BLaER1 (cell line): ENCODE measurements around the gene RFPL2.

Experiments used
- H3K27ac ChIP-seq: shearing (Covaris generic); formaldehyde crosslinking; 2 replicates; pipeline ENCODE4 v1.8.1; 2022
- H3K27me3 ChIP-seq: shearing (Covaris generic); formaldehyde crosslinking; 2 replicates; pipeline ENCODE4 v1.8.1; 2022
- H3K36me3 ChIP-seq: shearing (Covaris generic); formaldehyde crosslinking; 2 replicates; pipeline ENCODE4 v1.8.1; 2022
- H3K4me1 ChIP-seq: shearing (Covaris generic); formaldehyde crosslinking; 2 replicates; pipeline ENCODE4 v1.8.1; 2022
- H3K4me2 ChIP-seq: shearing (Covaris generic); formaldehyde crosslinking; 2 replicates; pipeline ENCODE4 v1.8.1; 2022
- H3K4me3 ChIP-seq: shearing (Covaris generic); formaldehyde crosslinking; 2 replicates; pipeline ENCODE4 v1.8.1; 2022
- H3K9ac ChIP-seq: shearing (Covaris generic); formaldehyde crosslinking; 2 replicates; pipeline ENCODE4 v1.8.1; 2022
- H3K9me3 ChIP-seq: shearing (Covaris generic); formaldehyde crosslinking; 2 replicates; pipeline ENCODE4 v1.8.1; 2022
- H4K20me1 ChIP-seq: shearing (Covaris generic); formaldehyde crosslinking; 2 replicates; pipeline ENCODE4 v1.8.1; 2022
- Cebpa-rat ChIP-seq: shearing (Covaris generic); IDR thresholded peaks from 2 replicates; pipeline ENCODE4 v1.8.1; 2022

Gene RFPL2

GRCh38 chr22:32206774-32207758 lies 2.2 kb upstream of the RFPL2 start:
- Histone ChIP-seq H3K27me3 (peaks cover 16% of the 10 kb centered on the region), H4K20me1 (no peaks in the 10 kb centered on the region), H3K4me3 (no peak overlapping the region), H3K27ac (no peak overlapping the region), H3K9ac (no peak overlapping the region), H3K36me3 (no peaks in the 10 kb centered on the region), H3K4me2 (no peak overlapping the region), H3K9me3 (no peaks in the 10 kb centered on the region), H3K4me1 (peaks cover 12% of the 10 kb centered on the region)
- no peak for TF ChIP-seq Cebpa-rat

- no peaks in the 10 kb centered on the region for H3K9me3 ChIP-seq
Observed at GRCh38 chr22:32205974-32206773, 1.3 kb upstream of the RFPL2 start.

GRCh38 chr22:32204040-32204855 lies 625 bp downstream of the RFPL2 start:
- Histone ChIP-seq H3K4me1 (peaks cover 6% of the 10 kb centered on the region; the same call in 1 of the 2 replicates), H3K36me3 (no peaks in the 10 kb centered on the region), H3K4me2 (no peak overlapping the region), H3K9me3 (no peaks in the 10 kb centered on the region), H3K9ac (no peak overlapping the region), H4K20me1 (no peaks in the 10 kb centered on the region), H3K27me3 (peaks cover 18% of the 10 kb centered on the region), H3K4me3 (no peak overlapping the region), H3K27ac (no peak overlapping the region)
- no peak for TF ChIP-seq Cebpa-rat

More at GRCh38 chr22:32205974-32206773, 1.3 kb upstream of the RFPL2 start:
- Histone ChIP-seq H3K9ac (no peak overlapping the region), H3K4me3 (no peak overlapping the region), H3K4me2 (no peak overlapping the region), H3K27ac (no peak overlapping the region), H4K20me1 (no peaks in the 10 kb centered on the region), H3K27me3 (peaks cover 18% of the 10 kb centered on the region), H3K36me3 (no peaks in the 10 kb centered on the region), H3K4me1 (peaks cover 6% of the 10 kb centered on the region; the same call in 1 of the 2 replicates)
- TF ChIP-seq Cebpa-rat: no peak

GRCh38 chr22:32203181-32204039 lies 1.5 kb downstream of the RFPL2 start:
- no peaks in the 10 kb centered on the region for H4K20me1 ChIP-seq
- H3K27ac ChIP-seq: no peak overlapping the region
- H3K4me2 ChIP-seq: peak overlapping the region; percentile 53
- H3K9me3 ChIP-seq: no peaks in the 10 kb centered on the region
- H3K4me3 ChIP-seq: no peak overlapping the region
- H3K4me1 ChIP-seq: peaks cover 6% of the 10 kb centered on the region; the same call in 1 of the 2 replicates
- H3K36me3 ChIP-seq: no peaks in the 10 kb centered on the region
- no peak for TF ChIP-seq Cebpa-rat
- H3K9ac ChIP-seq: no peak overlapping the region
- peaks cover 18% of the 10 kb centered on the region for H3K27me3 ChIP-seq

GRCh38 chr22:32202539-32203180 lies 2.2 kb downstream of the RFPL2 start:
- H3K27ac ChIP-seq: no peak overlapping the region
- H3K36me3 ChIP-seq: no peaks in the 10 kb centered on the region
- H3K9ac ChIP-seq: no peak overlapping the region
- no peak for TF ChIP-seq Cebpa-rat
- 0 out of 2 replicates have a peak overlapping the region, but pooled peaks have one; percentile 22 for H3K4me3 ChIP-seq
- H3K4me2 ChIP-seq: peak overlapping the region; percentile 53
- no peaks in the 10 kb centered on the region for H3K9me3 ChIP-seq
- no peaks in the 10 kb centered on the region for H4K20me1 ChIP-seq
- peaks cover 6% of the 10 kb centered on the region; the same call in 1 of the 2 replicates for H3K4me1 ChIP-seq
- peaks cover 18% of the 10 kb centered on the region for H3K27me3 ChIP-seq

- H3K9ac ChIP-seq: no peak overlapping the region
- TF ChIP-seq Cebpa-rat: no peak
- H4K20me1 ChIP-seq: no peaks in the 10 kb centered on the region
- H3K36me3 ChIP-seq: no peaks in the 10 kb centered on the region
- peaks cover 6% of the 10 kb centered on the region; the same call in 1 of the 2 replicates for H3K4me1 ChIP-seq
- H3K4me2 ChIP-seq: no peak overlapping the region
- H3K27me3 ChIP-seq: peaks cover 18% of the 10 kb centered on the region
- no peaks in the 10 kb centered on the region for H3K9me3 ChIP-seq
- H3K27ac ChIP-seq: no peak overlapping the region
- H3K4me3 ChIP-seq: no peak overlapping the region
Observed at GRCh38 chr22:32202161-32202538, 2.7 kb downstream of the RFPL2 start.

- TF ChIP-seq Cebpa-rat: no peak
Observed at GRCh38 chr22:32200752-32201151, 4.1 kb downstream of the RFPL2 start.

GRCh38 chr22:32199961-32200360 lies 4.9 kb downstream of the RFPL2 start:
- no peaks in the 10 kb centered on the region for H3K36me3 ChIP-seq
- no peaks in the 10 kb centered on the region for H4K20me1 ChIP-seq
- H3K9me3 ChIP-seq: no peaks in the 10 kb centered on the region
- no peak overlapping the region for H3K4me2 ChIP-seq
- TF ChIP-seq Cebpa-rat: no peak
- H3K27ac ChIP-seq: no peak overlapping the region
- H3K4me1 ChIP-seq: peaks cover 6% of the 10 kb centered on the region; the same call in 1 of the 2 replicates
- no peak overlapping the region for H3K4me3 ChIP-seq
- H3K9ac ChIP-seq: no peak overlapping the region
- H3K27me3 ChIP-seq: peaks cover 18% of the 10 kb centered on the region

More at GRCh38 chr22:32200752-32201151, 4.1 kb downstream of the RFPL2 start:
- H3K4me3 ChIP-seq: no peak overlapping the region
- no peak overlapping the region for H3K27ac ChIP-seq
- H3K27me3 ChIP-seq: peaks cover 18% of the 10 kb centered on the region
- no peaks in the 10 kb centered on the region for H3K36me3 ChIP-seq
- no peaks in the 10 kb centered on the region for H3K9me3 ChIP-seq
- peaks cover 6% of the 10 kb centered on the region; the same call in 1 of the 2 replicates for H3K4me1 ChIP-seq
- no peak overlapping the region for H3K4me2 ChIP-seq
- H4K20me1 ChIP-seq: no peaks in the 10 kb centered on the region
- no peak overlapping the region for H3K9ac ChIP-seq
